ENCODE data around the gene SPATA24.
"Not testable (repeated sequence)": the region's sequence is repeated elsewhere in the genome, so short reads cannot be mapped to it uniquely, and the experiment has no call there.

The SPATA24 gene

DNA sequence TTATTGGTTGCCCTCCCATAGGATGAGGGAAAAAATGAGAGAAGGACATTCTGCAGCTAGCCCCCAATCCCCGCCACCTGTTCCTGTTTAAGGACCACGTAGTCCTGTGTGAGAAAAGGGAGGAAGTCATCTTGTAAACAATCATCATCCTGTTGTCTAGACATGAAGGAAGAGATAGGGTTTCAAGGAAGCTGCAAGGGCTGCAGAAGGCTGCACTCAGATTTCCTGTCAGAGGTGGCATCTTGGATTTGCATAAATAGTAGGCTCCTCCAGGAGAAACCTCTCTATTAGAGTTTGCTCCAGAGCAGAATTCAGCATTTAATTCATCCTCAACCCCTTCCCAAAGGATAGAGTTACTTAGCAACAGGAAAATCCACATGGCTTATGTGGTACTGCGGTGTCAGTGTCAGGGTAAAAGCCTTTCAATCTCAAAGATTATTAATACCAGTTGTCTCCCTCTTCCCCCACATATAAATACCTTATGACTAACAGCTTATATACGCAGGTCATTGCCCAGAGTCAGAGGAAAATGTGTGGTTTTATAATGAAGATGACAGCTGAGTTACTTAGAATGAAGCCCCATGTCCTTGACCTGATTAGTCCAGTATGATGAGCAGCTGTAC is 40.1 kb upstream of the SPATA24 start:
- TF ChIP-seq, protein P1, sequence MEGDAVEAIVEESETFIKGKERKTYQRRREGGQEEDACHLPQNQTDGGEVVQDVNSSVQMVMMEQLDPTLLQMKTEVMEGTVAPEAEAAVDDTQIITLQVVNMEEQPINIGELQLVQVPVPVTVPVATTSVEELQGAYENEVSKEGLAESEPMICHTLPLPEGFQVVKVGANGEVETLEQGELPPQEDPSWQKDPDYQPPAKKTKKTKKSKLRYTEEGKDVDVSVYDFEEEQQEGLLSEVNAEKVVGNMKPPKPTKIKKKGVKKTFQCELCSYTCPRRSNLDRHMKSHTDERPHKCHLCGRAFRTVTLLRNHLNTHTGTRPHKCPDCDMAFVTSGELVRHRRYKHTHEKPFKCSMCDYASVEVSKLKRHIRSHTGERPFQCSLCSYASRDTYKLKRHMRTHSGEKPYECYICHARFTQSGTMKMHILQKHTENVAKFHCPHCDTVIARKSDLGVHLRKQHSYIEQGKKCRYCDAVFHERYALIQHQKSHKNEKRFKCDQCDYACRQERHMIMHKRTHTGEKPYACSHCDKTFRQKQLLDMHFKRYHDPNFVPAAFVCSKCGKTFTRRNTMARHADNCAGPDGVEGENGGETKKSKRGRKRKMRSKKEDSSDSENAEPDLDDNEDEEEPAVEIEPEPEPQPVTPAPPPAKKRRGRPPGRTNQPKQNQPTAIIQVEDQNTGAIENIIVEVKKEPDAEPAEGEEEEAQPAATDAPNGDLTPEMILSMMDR (IDR thresholded peaks at IDR 0.05; ENCODE audit: low read depth, low read length, missing control alignments): no peak
- in situ Hi-C loops (cut with HindIII; ENCODE audit: low sequenced_read_pairs): no loop called here
- no peak overlapping the region for H3K4me3 ChIP-seq (ENCODE audit: low read depth, low read length)
- DNase-seq (ENCODE audit: low read depth): no peak

DNA sequence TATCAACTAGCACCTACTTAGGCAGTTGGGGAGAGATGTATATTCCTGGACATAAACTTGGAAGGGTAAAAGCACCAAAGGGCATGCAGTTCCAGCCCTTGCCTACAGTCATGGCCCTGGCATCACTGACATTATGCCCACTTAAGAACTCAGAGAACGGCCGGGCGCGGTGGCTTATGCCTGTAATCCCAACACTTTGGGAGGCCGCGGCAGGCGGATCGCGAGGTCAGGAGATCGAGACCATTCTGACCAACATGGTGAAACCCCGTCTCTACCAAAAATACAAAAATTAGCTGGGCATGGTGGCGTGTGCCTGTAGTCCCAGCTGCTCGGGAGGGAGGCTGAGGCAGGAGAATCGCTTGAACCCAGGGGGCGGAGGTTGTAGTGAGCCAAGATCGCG is 36.5 kb upstream of the SPATA24 start:
- DNase-seq (ENCODE audit: low read depth); in situ Hi-C loops (cut with HindIII; ENCODE audit: low sequenced_read_pairs); H3K4me3 ChIP-seq (ENCODE audit: low read depth, low read length): not testable (repeated sequence)

DNA sequence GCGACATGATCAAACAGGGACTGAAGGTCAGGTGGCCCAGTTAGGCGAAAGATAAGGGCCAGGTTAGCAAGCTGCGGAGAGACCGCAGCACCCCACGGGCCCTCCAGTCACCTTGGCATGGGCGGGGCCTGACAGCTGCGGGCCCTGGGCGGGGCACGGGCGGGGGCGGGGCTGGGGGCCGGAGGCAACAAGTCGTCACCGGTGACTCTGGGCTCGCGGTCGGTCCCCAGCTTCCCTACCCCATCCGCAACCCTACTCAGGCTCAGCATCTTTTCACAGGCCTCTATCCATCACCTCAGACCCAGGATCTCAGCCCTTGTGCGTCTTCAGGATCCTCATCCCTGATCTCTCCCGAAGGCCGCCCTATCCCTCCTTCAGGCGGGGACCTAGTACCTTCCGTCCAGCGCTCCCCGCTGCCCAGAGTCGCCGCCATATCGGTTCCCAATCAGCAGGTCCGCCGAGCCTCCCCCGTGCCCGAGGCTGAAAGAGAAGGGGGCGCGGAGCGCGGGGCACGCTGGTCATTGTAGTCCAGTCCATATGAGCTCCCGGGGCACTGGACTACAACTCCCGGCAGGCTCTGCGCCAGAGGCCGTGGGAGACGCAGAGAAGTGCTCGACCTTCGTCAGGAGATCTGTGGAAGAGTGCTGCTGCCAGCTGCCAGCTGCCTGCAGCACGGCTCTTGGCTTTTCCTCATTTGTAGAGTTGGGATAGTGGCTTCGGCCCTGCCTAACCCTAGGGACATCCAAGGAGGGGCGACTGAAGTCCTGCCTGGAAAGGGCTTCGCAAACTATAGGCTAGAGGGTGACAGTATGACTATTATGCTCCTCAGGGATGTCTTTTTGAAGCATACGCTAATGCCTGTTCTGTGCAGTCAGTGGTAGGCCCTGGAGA is 35.4 kb upstream of the SPATA24 start, which contains the start of gene DNAJC18:
TSS of gene DNAJC18 (minus strand) at position 513 of the 891 bp plus-strand sequence. CDS start at position 433, 80 bp downstream.
- H3K4me3 ChIP-seq (ENCODE audit: low read depth, low read length): peak within 1 kb of the TSS; percentile 81
- peak; percentile 77 for DNase-seq (ENCODE audit: low read depth)
- in situ Hi-C loops (cut with HindIII; ENCODE audit: low sequenced_read_pairs): no loop called here
- TF ChIP-seq, protein P1 (IDR thresholded peaks at IDR 0.05; ENCODE audit: low read depth, low read length, missing control alignments): no peak

DNA sequence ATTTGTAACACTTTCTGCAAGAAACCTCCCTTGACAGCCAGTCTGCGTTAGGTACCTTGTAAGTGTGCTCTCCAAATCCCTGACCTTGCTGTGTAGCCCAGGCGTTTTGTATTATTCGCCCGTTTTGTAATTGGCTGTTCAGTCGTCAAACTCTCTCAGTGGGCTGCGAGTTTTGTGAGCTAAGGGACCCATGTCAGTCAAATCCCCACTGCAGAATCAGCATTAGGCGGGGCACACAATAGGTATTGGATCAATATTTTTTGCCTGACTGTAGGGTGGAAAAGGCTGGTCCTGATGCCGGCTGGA is 34.8 kb upstream of the SPATA24 start:
- TF ChIP-seq, protein P1 (IDR thresholded peaks at IDR 0.05; ENCODE audit: low read depth, low read length, missing control alignments): no peak
- no peak for DNase-seq (ENCODE audit: low read depth)
- H3K4me3 ChIP-seq (ENCODE audit: low read depth, low read length): peak overlapping the region; percentile 81
- in situ Hi-C loops (cut with HindIII; ENCODE audit: low sequenced_read_pairs): no loop called here

DNA sequence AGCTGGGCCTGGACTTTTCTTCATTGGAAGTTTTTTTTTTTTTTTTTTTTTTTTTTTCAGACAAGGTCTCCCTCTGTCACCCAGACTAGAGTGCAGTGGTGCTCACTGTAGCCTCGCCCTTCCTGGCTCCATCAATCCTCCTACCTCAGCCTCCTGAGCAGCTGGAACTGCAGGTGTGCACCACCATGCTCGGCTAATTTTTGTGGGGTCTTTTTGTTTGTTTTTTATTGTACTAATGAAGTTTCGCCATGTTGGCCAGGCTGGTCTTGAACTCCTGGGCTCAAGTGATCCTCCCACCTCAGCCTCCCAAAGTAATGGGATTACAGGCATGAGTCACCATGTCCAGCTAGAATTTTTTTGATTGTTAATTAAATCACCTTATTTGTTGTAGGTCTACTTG is 31.8 kb upstream of the SPATA24 start:
- TF ChIP-seq, protein P1 (IDR thresholded peaks at IDR 0.05; ENCODE audit: low read depth, low read length, missing control alignments): no peak
- in situ Hi-C loops (cut with HindIII; ENCODE audit: low sequenced_read_pairs): no loop called here
- no peak for DNase-seq (ENCODE audit: low read depth)
- no peak overlapping the region for H3K4me3 ChIP-seq (ENCODE audit: low read depth, low read length)

DNA sequence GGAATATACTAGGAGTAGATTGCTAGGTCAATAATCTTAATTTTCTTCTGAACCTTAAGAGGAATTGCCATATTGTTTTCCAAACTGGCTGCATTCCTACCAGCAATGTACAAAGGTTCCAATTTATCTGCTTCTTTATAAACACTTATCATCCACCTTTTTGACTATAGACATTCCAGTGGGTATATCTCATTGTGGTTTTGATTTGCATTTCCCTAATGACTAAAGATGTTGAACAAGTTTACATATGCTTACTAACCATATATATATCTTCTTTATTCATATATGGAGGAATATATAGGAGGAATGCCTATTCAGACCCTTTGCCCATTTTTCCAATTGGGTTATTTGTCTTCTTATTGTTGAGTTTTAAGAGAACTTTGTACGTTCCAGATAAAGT is 27.8 kb upstream of the SPATA24 start:
- in situ Hi-C loops (cut with HindIII; ENCODE audit: low sequenced_read_pairs): no loop called here
- no peak for DNase-seq (ENCODE audit: low read depth)
- TF ChIP-seq, protein P1 (IDR thresholded peaks at IDR 0.05; ENCODE audit: low read depth, low read length, missing control alignments): no peak
- H3K4me3 ChIP-seq (ENCODE audit: low read depth, low read length): no peak overlapping the region

DNA sequence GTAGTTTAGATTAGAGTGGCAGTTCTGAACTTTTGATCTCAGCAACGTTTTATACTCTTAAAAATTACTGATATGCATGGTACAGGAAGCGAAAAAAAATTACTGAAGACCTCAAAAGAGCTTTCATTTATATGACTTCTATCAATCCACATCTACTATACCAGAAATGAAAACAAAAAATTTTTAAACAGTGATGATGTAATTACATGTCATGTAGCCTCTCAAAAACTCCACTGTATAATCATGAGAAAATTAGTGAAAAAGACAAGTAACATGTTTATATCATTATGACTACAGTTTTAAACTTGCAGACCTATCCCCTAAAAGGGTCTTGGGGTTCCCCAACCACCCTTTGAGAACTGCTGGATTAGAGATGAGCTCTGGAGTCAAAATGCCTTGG is 26.1 kb upstream of the SPATA24 start:
- in situ Hi-C loops (cut with HindIII; ENCODE audit: low sequenced_read_pairs): no loop called here
- H3K4me3 ChIP-seq (ENCODE audit: low read depth, low read length): no peak overlapping the region
- no peak for DNase-seq (ENCODE audit: low read depth)
- TF ChIP-seq, protein P1 (IDR thresholded peaks at IDR 0.05; ENCODE audit: low read depth, low read length, missing control alignments): no peak

All from astrocyte of the cerebellum (primary cell).